MCF 10A (cell line): ENCODE measurements around the gene ZIC1. TPM values are rescaled to one million over a fixed set of nuclear protein-coding genes. Genes with fewer than 3 reads are reported as not detected.

ENCODE experiments used
- BruUV-seq: library from RNA; stranded (reverse); fragments of 400-500 nt; replicated peaks from 2 replicates; lab custom pipeline; 2021; lab: Mats Ljungman, UMichigan
- CTCF ChIA-PET: fragments of 300-600 bp; sonication (Branson Sonifier 250); formaldehyde crosslinking; extraction: SDS; loops from one replicate; lab custom pipeline; 2021; ENCODE audit warnings: antibody characterized with exemption, inconsistent platforms; lab: Yijun Ruan, JAX
- POLR2A ChIA-PET: fragments of 300-600, 350-650 bp; sonication (Branson Sonifier 250); formaldehyde crosslinking; extraction: SDS; loops from one replicate; lab custom pipeline; 2020; ENCODE audit warnings: antibody characterized with exemption, inconsistent platforms; lab: Yijun Ruan, JAX
- DNase-seq: peaks from one replicate; pipeline ENCODE4 v3.0.0-alpha.2; 2018; ENCODE audit not compliant: unreplicated experiment
- H3K27ac Mint-ChIP-seq: one replicate; pipeline ENCODE4 v1.8.0; 2022; ENCODE audit warnings: mild to moderate bottlenecking, low read depth, mixed read lengths; ENCODE audit not compliant: unreplicated experiment
- H3K27me3 Mint-ChIP-seq: one replicate; pipeline ENCODE4 v1.8.0; 2022; ENCODE audit warnings: mixed read lengths; ENCODE audit not compliant: insufficient read depth, unreplicated experiment
- H3K36me3 Mint-ChIP-seq: one replicate; pipeline ENCODE4 v1.8.0; 2022; ENCODE audit warnings: mild to moderate bottlenecking, moderate library complexity, mixed read lengths; ENCODE audit not compliant: insufficient read depth, unreplicated experiment
- H3K4me1 Mint-ChIP-seq: one replicate; pipeline ENCODE4 v1.8.0; 2022; ENCODE audit warnings: mixed read lengths; ENCODE audit not compliant: insufficient read depth, unreplicated experiment
- H3K4me3 Mint-ChIP-seq: one replicate; pipeline ENCODE4 v1.8.0; 2022; ENCODE audit warnings: mild to moderate bottlenecking, moderate library complexity, mixed read lengths; ENCODE audit not compliant: unreplicated experiment
- H3K9me3 Mint-ChIP-seq: one replicate; pipeline ENCODE4 v1.8.0; 2022; ENCODE audit warnings: mixed read lengths; ENCODE audit not compliant: unreplicated experiment
- intact Hi-C: fragments of 100-400 bp; cut with micrococcal nuclease; formaldehyde crosslinking; loops from 2 replicates; pipeline ENCODE4 v1.14.1; 2022
- total RNA-seq: library from RNA; stranded (reverse); gene quantifications from 2 replicates; pipeline ENCODE4 v1.2.3, GENCODE V29; 2022
- TF ChIP-seq, protein P1 (sequence below): fragments of 200-600 bp; IDR thresholded peaks from one replicate; pipeline ENCODE4 v1.8.0; 2022; ENCODE audit warnings: antibody characterized with exemption, mild to moderate bottlenecking; ENCODE audit not compliant: unreplicated experiment

Gene ZIC1
- total RNA-seq, 1 experiment from 2014 or later = not detected

DNA sequence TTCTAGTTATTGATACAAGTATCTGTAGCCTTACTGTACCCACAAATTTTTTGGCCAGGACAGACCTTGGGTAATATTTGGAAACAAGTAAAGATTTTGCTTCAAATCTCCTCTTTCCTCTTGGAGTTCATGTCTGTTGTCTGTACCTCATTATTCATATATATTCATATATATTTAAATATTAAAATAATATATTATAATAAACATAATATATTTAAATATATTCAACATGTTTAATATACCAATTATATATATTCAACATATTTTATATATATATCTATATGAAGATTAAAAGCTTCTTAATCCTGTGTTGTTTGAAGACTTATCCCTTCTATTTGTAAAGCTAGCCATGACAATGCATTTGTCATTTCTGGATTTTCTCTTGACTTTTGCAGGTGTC is 38.1 kb downstream of the ZIC1 start:
- no peaks in the 10 kb centered on the region for H3K36me3 Mint-ChIP-seq
- no peak overlapping the region for H3K4me3 Mint-ChIP-seq
- TF ChIP-seq, protein P1, sequence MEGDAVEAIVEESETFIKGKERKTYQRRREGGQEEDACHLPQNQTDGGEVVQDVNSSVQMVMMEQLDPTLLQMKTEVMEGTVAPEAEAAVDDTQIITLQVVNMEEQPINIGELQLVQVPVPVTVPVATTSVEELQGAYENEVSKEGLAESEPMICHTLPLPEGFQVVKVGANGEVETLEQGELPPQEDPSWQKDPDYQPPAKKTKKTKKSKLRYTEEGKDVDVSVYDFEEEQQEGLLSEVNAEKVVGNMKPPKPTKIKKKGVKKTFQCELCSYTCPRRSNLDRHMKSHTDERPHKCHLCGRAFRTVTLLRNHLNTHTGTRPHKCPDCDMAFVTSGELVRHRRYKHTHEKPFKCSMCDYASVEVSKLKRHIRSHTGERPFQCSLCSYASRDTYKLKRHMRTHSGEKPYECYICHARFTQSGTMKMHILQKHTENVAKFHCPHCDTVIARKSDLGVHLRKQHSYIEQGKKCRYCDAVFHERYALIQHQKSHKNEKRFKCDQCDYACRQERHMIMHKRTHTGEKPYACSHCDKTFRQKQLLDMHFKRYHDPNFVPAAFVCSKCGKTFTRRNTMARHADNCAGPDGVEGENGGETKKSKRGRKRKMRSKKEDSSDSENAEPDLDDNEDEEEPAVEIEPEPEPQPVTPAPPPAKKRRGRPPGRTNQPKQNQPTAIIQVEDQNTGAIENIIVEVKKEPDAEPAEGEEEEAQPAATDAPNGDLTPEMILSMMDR = no peak
- intact Hi-C loops = no loop called here
- no peak overlapping the region for H3K27ac Mint-ChIP-seq
- ChIA-PET CTCF (no interaction called here), POLR2A (no interaction called here)
- no TSS peak for BruUV-seq
- H3K4me1 Mint-ChIP-seq = no peaks in the 10 kb centered on the region
- DNase-seq = no peak
- no peaks in the 10 kb centered on the region for H3K27me3 Mint-ChIP-seq
- H3K9me3 Mint-ChIP-seq = no peaks in the 10 kb centered on the region

DNA sequence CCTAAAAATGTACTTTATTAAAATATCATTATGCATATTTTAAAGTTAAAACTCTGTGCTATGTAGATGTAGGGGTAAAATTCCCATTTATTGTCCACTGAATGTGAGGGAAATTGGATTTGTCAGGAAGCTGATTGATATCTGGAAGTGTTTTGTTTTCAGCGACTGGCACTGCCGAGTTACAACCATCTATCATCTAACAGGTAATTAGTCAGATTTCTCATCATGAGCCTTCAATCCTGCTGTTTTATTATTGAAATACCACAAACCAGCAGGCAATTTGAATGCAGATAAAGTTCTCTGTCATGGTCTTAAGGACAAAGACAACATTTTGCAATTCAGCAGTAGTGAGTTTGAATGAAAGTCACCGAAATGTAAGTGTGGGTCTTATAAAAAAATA is 40.5 kb downstream of the ZIC1 start:
- no peak for DNase-seq
- Mint-ChIP-seq H3K27ac (no peak overlapping the region), H3K27me3 (peaks cover 12% of the 10 kb centered on the region), H3K36me3 (no peaks in the 10 kb centered on the region), H3K4me1 (no peaks in the 10 kb centered on the region), H3K4me3 (no peak overlapping the region), H3K9me3 (no peaks in the 10 kb centered on the region)
- ChIA-PET CTCF (interaction anchor here (0.9 kb wide), 1 partner anchor 14 kb away, joined by 3 read pairs; no protein-coding TSS in a partner anchor), POLR2A (no interaction called here)
- TF ChIP-seq, protein P1 = no peak
- intact Hi-C loops = no loop called here
- no TSS peak for BruUV-seq

DNA sequence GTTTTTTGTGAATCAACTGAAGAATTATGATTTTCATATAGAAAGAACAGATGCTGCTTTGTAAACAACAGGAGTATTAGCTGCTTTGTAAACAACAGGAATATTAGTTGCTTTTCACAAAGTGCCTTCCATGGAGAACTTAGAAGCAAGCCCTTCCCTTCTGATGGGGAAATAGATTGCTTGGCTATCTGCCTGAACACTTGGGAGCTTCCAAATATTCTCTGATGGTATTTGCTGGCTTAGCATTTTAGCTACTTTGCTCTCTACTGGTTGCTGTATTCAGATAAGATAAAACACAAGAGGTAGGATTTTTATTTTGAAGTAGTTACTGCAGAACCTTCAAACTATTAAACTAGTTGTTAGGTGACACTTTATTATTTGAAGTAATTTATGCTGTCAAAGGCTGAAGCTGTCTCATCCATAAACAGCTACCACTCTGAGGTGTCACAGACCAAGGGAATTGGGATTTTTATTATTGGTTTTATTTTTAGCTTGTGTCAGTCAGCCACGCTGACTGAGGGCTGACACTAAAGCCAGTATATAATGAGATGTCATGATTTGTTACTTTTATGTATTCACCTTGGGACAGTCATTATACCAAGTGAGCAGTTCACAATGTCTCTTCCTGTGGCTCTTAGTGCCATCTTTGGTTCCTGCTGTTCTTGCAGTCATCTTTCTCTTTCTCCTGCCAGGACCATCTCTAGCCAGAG is 50.0 kb downstream of the ZIC1 start:
- DNase-seq = no peak
- CTCF ChIA-PET = interaction anchor here (0.5 to 0.7 kb wide), 2 partner anchors 32 to 380 kb away, joined by 3 to 4 read pairs; no protein-coding TSS in a partner anchor
- peaks cover 40% of the 10 kb centered on the region for H3K27me3 Mint-ChIP-seq
- no peak overlapping the region for H3K4me3 Mint-ChIP-seq
- H3K4me1 Mint-ChIP-seq = no peaks in the 10 kb centered on the region
- TF ChIP-seq, protein P1 = no peak
- intact Hi-C loops = no loop called here
- H3K27ac Mint-ChIP-seq = no peak overlapping the region
- H3K9me3 Mint-ChIP-seq = no peaks in the 10 kb centered on the region
- POLR2A ChIA-PET = interaction anchor here (0.7 kb wide), 1 partner anchor 15 kb away, joined by 3 read pairs; no protein-coding TSS in a partner anchor
- BruUV-seq = no TSS peak
- H3K36me3 Mint-ChIP-seq = no peaks in the 10 kb centered on the region

DNA sequence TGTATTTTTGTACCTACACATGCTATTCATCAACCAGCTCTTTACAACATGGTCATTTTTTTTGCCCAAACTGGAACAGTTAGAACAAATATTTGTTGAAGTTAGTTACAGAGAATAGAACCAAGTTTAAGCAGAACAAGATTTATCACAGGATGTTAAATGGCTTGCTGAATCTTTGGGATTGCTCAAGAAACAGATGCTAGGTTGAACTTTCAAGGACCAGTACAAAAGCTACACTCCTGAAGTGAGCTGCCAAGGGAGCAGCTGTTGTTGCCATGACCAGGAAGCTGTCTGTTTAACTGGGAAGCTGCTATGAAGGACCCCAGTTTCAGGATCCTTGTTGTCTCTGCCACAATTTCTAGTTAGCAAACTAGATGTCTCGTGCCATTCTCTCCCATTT is 53.7 kb downstream of the ZIC1 start:
- no peaks in the 10 kb centered on the region for H3K4me1 Mint-ChIP-seq
- H3K36me3 Mint-ChIP-seq = no peaks in the 10 kb centered on the region
- intact Hi-C loops = no loop called here
- BruUV-seq = no TSS peak
- ChIA-PET POLR2A (no interaction called here), CTCF (no interaction called here)
- no peak overlapping the region for H3K27ac Mint-ChIP-seq
- no peaks in the 10 kb centered on the region for H3K9me3 Mint-ChIP-seq
- TF ChIP-seq, protein P1 = no peak
- H3K4me3 Mint-ChIP-seq = no peak overlapping the region
- no peak for DNase-seq
- peaks cover 43% of the 10 kb centered on the region for H3K27me3 Mint-ChIP-seq

Other genes with a start within 250 kb of the ZIC1 start
- gene ZIC4, start 2.8 kb upstream of the ZIC1 start, total RNA-seq = not detected in 2 replicates